Activated T-cell treated with anti-CD3 and anti-CD28 coated beads, Interleukin-2, amount 50 U/mL, for 1 hour (primary cell): Measurements from ENCODE around the gene AKR1C3.
"Not testable (repeated sequence)": the region's sequence is repeated elsewhere in the genome, so short reads cannot be mapped to it uniquely, and the experiment has no call there.

Source experiments
- DNase-seq: peaks from one replicate; pipeline ENCODE4 v3.0.0-alpha.2; 2020

The AKR1C3 gene

GRCh38 chr10:5094265-5095205 is at the start of gene AKR1C3:
AKR1C3 (plus strand) TSS chr10:5094414; CDS start chr10:5094445, 31 bp downstream.
- DNase-seq = no peak

GRCh38 chr10:5045095-5045494 is 49.1 kb upstream of the AKR1C3 start:
- DNase-seq = no peak

DNA sequence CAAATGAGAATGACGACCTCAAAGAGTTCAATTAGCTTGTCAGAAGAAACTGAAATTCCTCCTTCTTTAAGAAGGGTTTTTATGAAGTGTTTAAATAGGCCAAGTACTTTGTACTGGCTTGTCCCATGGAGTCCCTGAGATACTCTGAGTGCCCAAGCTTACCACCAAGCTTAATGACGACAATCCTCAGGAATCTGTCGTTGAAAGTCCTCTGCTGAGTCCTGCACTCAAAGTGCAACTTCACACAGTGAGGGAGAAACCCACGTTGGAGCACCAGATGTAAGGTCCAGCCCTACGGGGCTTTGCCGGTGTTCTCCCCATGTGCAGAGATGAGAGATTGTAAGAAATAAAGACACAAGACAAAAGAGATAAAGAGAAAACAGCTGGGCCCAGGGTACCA is 47.8 kb upstream of the AKR1C3 start:
- no peak for DNase-seq

- DNase-seq = not testable (repeated sequence)
Observed at GRCh38 chr10:5047055-5047454, 47.2 kb upstream of the AKR1C3 start.

- no peak for DNase-seq
Observed at GRCh38 chr10:5047912-5048628, 46.1 kb upstream of the AKR1C3 start.

DNA sequence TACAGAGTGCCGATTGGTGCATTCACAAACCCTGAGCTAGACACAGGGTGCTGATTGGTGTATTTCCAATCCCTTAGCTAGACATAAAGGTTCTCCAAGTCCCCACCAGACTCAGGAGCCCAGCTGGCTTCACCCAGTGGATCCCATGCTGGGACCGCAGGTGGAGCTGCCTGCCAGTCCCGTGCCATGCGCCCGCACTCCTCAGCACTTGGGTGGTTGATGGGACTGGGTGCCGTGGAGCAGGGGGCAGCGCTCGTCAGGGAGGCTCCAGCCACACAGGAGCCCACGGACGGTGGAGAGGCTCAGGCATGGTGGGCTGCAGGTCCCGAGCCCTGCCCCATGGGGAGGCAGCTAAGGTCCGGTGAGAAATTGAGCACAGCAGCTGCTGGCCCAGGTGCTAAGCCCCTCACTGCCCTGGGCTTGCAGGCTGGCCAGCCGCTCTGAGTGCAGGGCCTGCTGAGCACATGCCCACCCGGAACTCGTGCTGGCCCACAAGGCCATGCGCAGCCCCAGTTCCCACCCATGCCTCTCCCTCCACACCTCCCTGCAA is 41.2 kb upstream of the AKR1C3 start:
- not testable (repeated sequence) for DNase-seq

DNA sequence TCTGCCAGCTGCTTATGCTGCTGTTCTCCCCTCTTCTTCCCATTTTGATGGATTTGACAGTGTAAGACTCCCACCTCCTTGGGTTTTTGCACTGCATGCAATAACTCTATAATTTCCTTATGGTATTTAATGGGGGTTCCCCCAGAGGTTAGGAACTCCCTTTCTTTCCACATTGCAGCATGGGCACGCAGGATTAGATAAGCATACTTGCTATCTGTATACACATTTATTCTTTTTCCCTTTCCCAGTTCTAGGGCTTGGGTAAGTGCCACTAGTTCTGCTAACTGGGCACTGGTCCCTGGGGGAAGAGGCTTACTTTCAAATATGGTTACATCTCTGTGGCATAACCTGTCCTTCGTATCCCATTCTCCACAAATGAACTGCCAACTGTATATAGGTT is 39.4 kb upstream of the AKR1C3 start:
- DNase-seq = not testable (repeated sequence)

- DNase-seq = not testable (repeated sequence)
Observed at GRCh38 chr10:5059267-5059666, 34.9 kb upstream of the AKR1C3 start.

GRCh38 chr10:5060791-5061190 is 33.4 kb upstream of the AKR1C3 start:
- not testable (repeated sequence) for DNase-seq

GRCh38 chr10:5064656-5065055 is 29.6 kb upstream of the AKR1C3 start:
- no peak for DNase-seq

DNA sequence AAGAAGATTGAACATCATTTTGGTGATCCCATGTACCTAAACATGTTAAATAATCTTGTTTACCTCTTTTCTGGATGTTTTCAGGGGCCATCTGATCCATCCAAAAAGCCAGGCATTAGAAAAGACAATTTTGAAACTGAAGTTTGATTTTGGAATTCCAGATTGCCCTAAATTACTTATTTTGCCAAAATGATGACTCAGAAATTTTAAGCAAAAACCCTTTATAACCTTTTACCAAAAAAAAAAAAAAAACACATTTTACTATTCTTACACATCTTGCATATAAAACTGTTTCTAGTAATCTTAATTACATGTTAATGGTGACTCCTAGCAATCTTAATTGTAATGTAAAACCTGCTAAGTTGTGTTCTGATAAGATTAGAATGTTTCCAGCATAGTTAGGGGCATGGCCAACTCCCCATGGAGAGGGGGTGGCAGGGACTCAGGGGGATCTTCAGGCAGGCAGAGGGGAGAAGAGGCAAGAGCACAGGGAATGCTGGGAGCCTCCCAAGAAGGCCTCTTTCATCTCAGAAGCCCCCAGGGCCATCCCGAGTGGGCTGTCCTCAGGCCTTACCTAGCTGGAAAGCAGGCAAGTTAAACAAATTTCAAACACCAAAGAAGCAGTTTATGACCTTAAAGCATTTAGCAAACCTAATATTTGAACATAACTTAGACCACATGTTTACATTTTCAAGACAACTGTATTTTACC is 25.8 kb upstream of the AKR1C3 start:
- no peak for DNase-seq

DNA sequence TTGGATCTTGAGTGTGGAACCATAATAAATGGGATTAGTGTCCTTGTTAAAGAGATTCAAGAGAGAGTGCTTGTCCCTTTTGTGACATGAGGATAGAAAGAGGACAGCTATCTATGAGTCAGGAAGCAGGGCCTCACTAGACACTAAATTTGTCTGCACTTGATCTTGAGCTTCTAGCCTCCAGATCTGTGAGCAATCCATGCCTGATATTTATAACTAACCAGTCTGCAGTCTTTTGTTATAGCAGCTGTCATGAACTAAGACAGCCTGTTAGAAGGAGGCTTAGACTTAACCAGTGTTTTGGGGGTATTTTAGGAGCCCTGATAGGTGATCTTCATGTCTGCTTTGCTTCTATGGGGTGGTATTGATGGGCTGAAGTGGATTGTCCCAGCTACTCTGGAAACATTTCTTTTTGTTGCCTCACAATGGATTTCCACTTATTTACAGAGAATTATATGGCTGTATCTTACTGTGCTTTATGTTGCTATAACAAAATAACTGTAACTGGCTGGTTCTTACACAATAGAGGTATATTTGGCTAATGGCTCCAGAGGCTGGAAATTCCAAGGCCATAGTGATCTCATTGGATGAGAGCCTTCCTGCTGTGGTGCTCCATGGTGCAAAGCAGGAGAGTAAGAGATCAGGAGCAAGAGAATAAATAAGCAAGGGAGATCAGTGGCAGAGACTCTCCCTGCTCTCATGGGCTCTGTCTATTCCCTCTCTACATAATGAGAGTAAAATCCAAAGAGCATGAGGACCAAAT is 23.4 kb upstream of the AKR1C3 start:
- DNase-seq = no peak

GRCh38 chr10:5071411-5072198 is 22.6 kb upstream of the AKR1C3 start:
- no peak for DNase-seq

DNA sequence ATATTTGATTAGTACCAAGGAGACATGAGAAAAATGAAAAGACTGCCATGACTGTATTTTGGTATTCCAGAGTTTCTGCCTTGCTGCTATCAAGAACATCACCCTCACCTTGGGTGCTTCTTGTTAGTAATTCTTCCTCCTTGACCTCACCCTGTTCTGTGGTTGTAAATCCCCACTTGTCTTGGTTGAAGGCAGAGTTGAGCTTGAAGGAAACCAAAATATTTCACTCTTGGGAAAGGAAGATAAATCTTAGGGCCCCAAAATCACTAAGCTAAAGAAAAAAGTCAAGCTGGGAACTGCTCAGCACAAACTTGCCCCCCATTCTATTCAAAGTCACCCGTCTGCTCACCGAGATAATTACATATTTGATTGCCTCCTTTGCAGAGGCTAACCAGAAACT is 20.6 kb upstream of the AKR1C3 start:
- no peak for DNase-seq

GRCh38 chr10:5076615-5077014 is 17.6 kb upstream of the AKR1C3 start:
- no peak for DNase-seq

GRCh38 chr10:5078547-5079180 is 15.6 kb upstream of the AKR1C3 start:
- DNase-seq = no peak

GRCh38 chr10:5079306-5079830 is 14.8 kb upstream of the AKR1C3 start:
- no peak for DNase-seq

DNA sequence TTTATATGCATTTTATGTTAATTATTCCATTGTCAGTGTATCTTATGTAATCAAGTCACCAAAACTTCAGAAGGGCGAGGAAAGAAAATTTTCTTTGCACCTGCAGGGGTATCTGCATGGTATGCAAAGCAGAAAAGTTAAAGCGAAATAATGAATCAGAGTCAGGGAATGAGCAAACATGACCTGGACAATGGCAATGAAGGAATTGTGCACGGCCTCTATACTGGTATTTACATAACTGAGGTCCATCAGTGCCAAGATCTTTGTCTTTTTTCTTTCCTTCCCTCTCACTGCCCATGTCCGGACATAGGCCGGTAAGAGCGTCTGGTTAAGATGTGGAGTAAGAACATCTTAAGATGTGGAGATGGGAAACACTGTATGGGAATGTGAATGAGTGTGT is 14.4 kb upstream of the AKR1C3 start:
- DNase-seq = no peak

GRCh38 chr10:5081091-5081490 is 13.1 kb upstream of the AKR1C3 start:
- no peak for DNase-seq

GRCh38 chr10:5088703-5089261 is 5.4 kb upstream of the AKR1C3 start:
- no peak for DNase-seq
